ENCODE data around the gene LILRB2.
"Not testable (repeated sequence)": the region's sequence is repeated elsewhere in the genome, so short reads cannot be mapped to it uniquely, and the experiment has no call there.

LILRB2 gene

GRCh38 chr19:54281007-54281728 lies at the start of gene LILRB2:
TSS of gene LILRB2 (minus strand) at chr19:54281110. CDS start at chr19:54280496, 614 bp downstream.
- in situ Hi-C loops (cut with HindIII; ENCODE audit: low sequenced_read_pairs) = no loop called here
- no peak within 1 kb of the TSS for H3K4me3 ChIP-seq (ENCODE audit: low read depth, low read length)
- TF ChIP-seq CTCF (IDR thresholded peaks at IDR 0.05; ENCODE audit: low read depth, low read length, missing control alignments) = no peak
- DNase-seq (ENCODE audit: low read depth) = no peak

- no peak for DNase-seq (ENCODE audit: low read depth)
- no peak for TF ChIP-seq CTCF (IDR thresholded peaks at IDR 0.05; ENCODE audit: low read depth, low read length, missing control alignments)
- no peak overlapping the region for H3K4me3 ChIP-seq (ENCODE audit: low read depth, low read length)
- in situ Hi-C loops (cut with HindIII; ENCODE audit: low sequenced_read_pairs) = no loop called here
Observed at GRCh38 chr19:54329476-54330165, 48.7 kb upstream of the LILRB2 start.

- DNase-seq (ENCODE audit: low read depth); H3K4me3 ChIP-seq (ENCODE audit: low read depth, low read length); in situ Hi-C loops (cut with HindIII; ENCODE audit: low sequenced_read_pairs): not testable (repeated sequence)
Observed at GRCh38 chr19:54328781-54329180, 47.9 kb upstream of the LILRB2 start.

GRCh38 chr19:54325631-54326030 lies 44.7 kb upstream of the LILRB2 start:
- no peak for TF ChIP-seq CTCF (IDR thresholded peaks at IDR 0.05; ENCODE audit: low read depth, low read length, missing control alignments)
- in situ Hi-C loops (cut with HindIII; ENCODE audit: low sequenced_read_pairs) = no loop called here
- DNase-seq (ENCODE audit: low read depth) = no peak
- no peak overlapping the region for H3K4me3 ChIP-seq (ENCODE audit: low read depth, low read length)

- in situ Hi-C loops (cut with HindIII; ENCODE audit: low sequenced_read_pairs) = no loop called here
- peak; percentile 76 for TF ChIP-seq CTCF (IDR thresholded peaks at IDR 0.05; ENCODE audit: low read depth, low read length, missing control alignments)
Observed at GRCh38 chr19:54325194-54325621, 44.3 kb upstream of the LILRB2 start.

GRCh38 chr19:54324071-54324470 lies 43.2 kb upstream of the LILRB2 start:
- in situ Hi-C loops (cut with HindIII; ENCODE audit: low sequenced_read_pairs) = no loop called here
- no peak overlapping the region for H3K4me3 ChIP-seq (ENCODE audit: low read depth, low read length)
- no peak for DNase-seq (ENCODE audit: low read depth)
- no peak for TF ChIP-seq CTCF (IDR thresholded peaks at IDR 0.05; ENCODE audit: low read depth, low read length, missing control alignments)

More at GRCh38 chr19:54325194-54325621, 44.3 kb upstream of the LILRB2 start:
- no peak overlapping the region for H3K4me3 ChIP-seq (ENCODE audit: low read depth, low read length)
- no peak for DNase-seq (ENCODE audit: low read depth)

- DNase-seq (ENCODE audit: low read depth); in situ Hi-C loops (cut with HindIII; ENCODE audit: low sequenced_read_pairs); H3K4me3 ChIP-seq (ENCODE audit: low read depth, low read length): not testable (repeated sequence)
Observed at GRCh38 chr19:54322934-54323333, 42.0 kb upstream of the LILRB2 start.

- in situ Hi-C loops (cut with HindIII; ENCODE audit: low sequenced_read_pairs); H3K4me3 ChIP-seq (ENCODE audit: low read depth, low read length); DNase-seq (ENCODE audit: low read depth): not testable (repeated sequence)
Observed at GRCh38 chr19:54322295-54322694, 41.4 kb upstream of the LILRB2 start.

Measured in astrocyte of the cerebellum (primary cell).